Bronchial epithelial cell (primary cell): ENCODE results near the gene CHMP2A. TPM values are rescaled to one million over a fixed set of nuclear protein-coding genes. Genes with fewer than 3 reads are reported as not detected.

Experiments used
- total RNA-seq: library from RNA; depleted of rRNA; stranded (reverse); fragments of >200 nt; gene quantifications from 2 replicates; pipeline ENCODE4 v1.2.1, GENCODE V29; 2014

The CHMP2A gene
- total RNA-seq, 1 donor from 2014 or later, result 166 TPM

Other genes starting within 250 kb of the CHMP2A start
- 50.7 and 59.2 TPM in 2 replicates for gene ERVK3-1, start 249.7 kb downstream of the CHMP2A start, total RNA-seq
- gene ZSCAN22, start 228.1 kb downstream of the CHMP2A start, total RNA-seq, result 1.8 and 2.2 TPM in 2 replicates
- 2.1 and 4.7 TPM in 2 replicates for gene A1BG, start 201.6 kb downstream of the CHMP2A start, total RNA-seq
- gene ZNF497, start 192.4 kb downstream of the CHMP2A start, total RNA-seq, result 0.53 and 2.2 TPM in 2 replicates
- 2.4 and 2.6 TPM in 2 replicates for gene ZNF837, start 174.1 kb downstream of the CHMP2A start, total RNA-seq
- 3,518 and 4,823 TPM in 2 replicates for gene RPS5, start 167.8 kb downstream of the CHMP2A start, total RNA-seq
- 0.79 and 1.9 TPM in 2 replicates for gene RNF225, start 159.4 kb downstream of the CHMP2A start, total RNA-seq
- 8.2 and 9.7 TPM in 2 replicates for gene ZNF584, start 146.5 kb downstream of the CHMP2A start, total RNA-seq
- 5.5 and 5.8 TPM in 2 replicates for gene ZNF132, start 115.0 kb downstream of the CHMP2A start, total RNA-seq
- gene ZNF324B, start 103.5 kb downstream of the CHMP2A start, total RNA-seq, result 8.8 and 10.8 TPM in 2 replicates
- 9.7 and 10.5 TPM in 2 replicates for gene ZNF324, start 88.0 kb downstream of the CHMP2A start, total RNA-seq
- gene ZNF446, start 78.8 kb downstream of the CHMP2A start, total RNA-seq, result 2.4 and 3.7 TPM in 2 replicates
- 11.1 and 28.8 TPM in 2 replicates for gene SLC27A5, start 43.1 kb downstream of the CHMP2A start, total RNA-seq
- 3.4 and 5.1 TPM in 2 replicates for gene ZBTB45, start 35.3 kb downstream of the CHMP2A start, total RNA-seq
- gene TRIM28, start 11.0 kb downstream of the CHMP2A start, total RNA-seq, result 270 and 277 TPM in 2 replicates
- 128 and 159 TPM in 2 replicates for gene UBE2M, start 3.5 kb upstream of the CHMP2A start, total RNA-seq
- 14.7 and 17.8 TPM in 2 replicates for gene MZF1, start 18.2 kb upstream of the CHMP2A start, total RNA-seq